Right forelimb (tissue), 1 donor: ENCODE measurements around the gene FBXL17.

Experiments used
- DNase-seq: peaks from one replicate; pipeline ENCODE4 v3.0.0-alpha.2; 2018

FBXL17 gene

GRCh38 chr5:107887166-107887943 is 494.5 kb downstream of the FBXL17 start:
- DNase-seq = no peak

- no peak for DNase-seq
Observed at GRCh38 chr5:107885601-107886000, 496.3 kb downstream of the FBXL17 start.

GRCh38 chr5:107884871-107885270 is 497.0 kb downstream of the FBXL17 start:
- DNase-seq = no peak

- no peak for DNase-seq
Observed at GRCh38 chr5:107878661-107879060, 503.2 kb downstream of the FBXL17 start.

- no peak for DNase-seq
Observed at GRCh38 chr5:107876906-107877305, 505.0 kb downstream of the FBXL17 start.

- DNase-seq = no peak
Observed at GRCh38 chr5:107876261-107876660, 505.6 kb downstream of the FBXL17 start.

- DNase-seq = no peak
Observed at GRCh38 chr5:107875833-107876232, 506.1 kb downstream of the FBXL17 start.

- DNase-seq = no peak
Observed at GRCh38 chr5:107874795-107875194, 507.1 kb downstream of the FBXL17 start.

- DNase-seq = no peak
Observed at GRCh38 chr5:107873877-107874276, 508.0 kb downstream of the FBXL17 start.

- DNase-seq = no peak
Observed at GRCh38 chr5:107871023-107871422, 510.9 kb downstream of the FBXL17 start.

GRCh38 chr5:107869438-107870115 is 512.3 kb downstream of the FBXL17 start:
- no peak for DNase-seq

GRCh38 chr5:107868650-107869409 is 513.1 kb downstream of the FBXL17 start:
- DNase-seq = no peak

GRCh38 chr5:107867266-107867665 is 514.6 kb downstream of the FBXL17 start:
- no peak for DNase-seq

- no peak for DNase-seq
Observed at GRCh38 chr5:107864793-107865192, 517.1 kb downstream of the FBXL17 start.

- no peak for DNase-seq
Observed at GRCh38 chr5:107863125-107863524, 518.8 kb downstream of the FBXL17 start.

- DNase-seq = no peak
Observed at GRCh38 chr5:107861565-107861964, 520.3 kb downstream of the FBXL17 start.

- DNase-seq = no peak
Observed at GRCh38 chr5:107860044-107860443, 521.9 kb downstream of the FBXL17 start.

- no peak for DNase-seq
Observed at GRCh38 chr5:107858788-107859187, 523.1 kb downstream of the FBXL17 start.

GRCh38 chr5:107858324-107858723 is 523.6 kb downstream of the FBXL17 start:
- no peak for DNase-seq

- DNase-seq = no peak
Observed at GRCh38 chr5:107857785-107858184, 524.1 kb downstream of the FBXL17 start.

GRCh38 chr5:107855171-107855570 is 526.7 kb downstream of the FBXL17 start:
- DNase-seq = no peak

GRCh38 chr5:107853696-107854095 is 528.2 kb downstream of the FBXL17 start:
- no peak for DNase-seq

- DNase-seq = no peak
Observed at GRCh38 chr5:107853031-107853430, 528.9 kb downstream of the FBXL17 start.

GRCh38 chr5:107849118-107849517 is 532.8 kb downstream of the FBXL17 start:
- DNase-seq = no peak
